ENCODE measurements around the gene ATRNL1. TPM values are rescaled to one million over a fixed set of nuclear protein-coding genes. Genes with fewer than 3 reads are reported as not detected.

Gene ATRNL1
- total RNA-seq, 4 donors from 2014 or later: 0.34 to 1.1 (median 0.55) TPM

- WGBS, 2 donors: 44 to 55% methylated on average over 6 of the region's 6 CpGs
- peak in 1 of 2 donors; percentile 48 for DNase-seq (ENCODE audit: low spot score in 2 of 2)
- TF ChIP-seq POLR2A (IDR thresholded peaks at IDR 0.05): no peak
- TF ChIP-seq, protein P1, sequence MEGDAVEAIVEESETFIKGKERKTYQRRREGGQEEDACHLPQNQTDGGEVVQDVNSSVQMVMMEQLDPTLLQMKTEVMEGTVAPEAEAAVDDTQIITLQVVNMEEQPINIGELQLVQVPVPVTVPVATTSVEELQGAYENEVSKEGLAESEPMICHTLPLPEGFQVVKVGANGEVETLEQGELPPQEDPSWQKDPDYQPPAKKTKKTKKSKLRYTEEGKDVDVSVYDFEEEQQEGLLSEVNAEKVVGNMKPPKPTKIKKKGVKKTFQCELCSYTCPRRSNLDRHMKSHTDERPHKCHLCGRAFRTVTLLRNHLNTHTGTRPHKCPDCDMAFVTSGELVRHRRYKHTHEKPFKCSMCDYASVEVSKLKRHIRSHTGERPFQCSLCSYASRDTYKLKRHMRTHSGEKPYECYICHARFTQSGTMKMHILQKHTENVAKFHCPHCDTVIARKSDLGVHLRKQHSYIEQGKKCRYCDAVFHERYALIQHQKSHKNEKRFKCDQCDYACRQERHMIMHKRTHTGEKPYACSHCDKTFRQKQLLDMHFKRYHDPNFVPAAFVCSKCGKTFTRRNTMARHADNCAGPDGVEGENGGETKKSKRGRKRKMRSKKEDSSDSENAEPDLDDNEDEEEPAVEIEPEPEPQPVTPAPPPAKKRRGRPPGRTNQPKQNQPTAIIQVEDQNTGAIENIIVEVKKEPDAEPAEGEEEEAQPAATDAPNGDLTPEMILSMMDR (IDR thresholded peaks at IDR 0.05): no peak
- no peak overlapping the region for H3K4me3 ChIP-seq (ENCODE audit: low read depth, poor library complexity, severe bottlenecking)
- intact Hi-C loops (cut with DNase I; ENCODE audit: low total_unique reads): no loop called here
Observed at GRCh38 chr10:115856580-115856979, 763.4 kb downstream of the ATRNL1 start.

GRCh38 chr10:115857856-115858255, 764.7 kb downstream of the ATRNL1 start:
- no peak overlapping the region for H3K4me3 ChIP-seq (ENCODE audit: low read depth, poor library complexity, severe bottlenecking)
- DNase-seq (ENCODE audit: low spot score in 2 of 2): no peak
- intact Hi-C loops (cut with DNase I; ENCODE audit: low total_unique reads): no loop called here
- WGBS, 2 donors: 61 to 67% methylated on average over 3 of the region's 3 CpGs
- no peak for TF ChIP-seq POLR2A (IDR thresholded peaks at IDR 0.05)
- TF ChIP-seq, protein P1 (IDR thresholded peaks at IDR 0.05): no peak

DNA sequence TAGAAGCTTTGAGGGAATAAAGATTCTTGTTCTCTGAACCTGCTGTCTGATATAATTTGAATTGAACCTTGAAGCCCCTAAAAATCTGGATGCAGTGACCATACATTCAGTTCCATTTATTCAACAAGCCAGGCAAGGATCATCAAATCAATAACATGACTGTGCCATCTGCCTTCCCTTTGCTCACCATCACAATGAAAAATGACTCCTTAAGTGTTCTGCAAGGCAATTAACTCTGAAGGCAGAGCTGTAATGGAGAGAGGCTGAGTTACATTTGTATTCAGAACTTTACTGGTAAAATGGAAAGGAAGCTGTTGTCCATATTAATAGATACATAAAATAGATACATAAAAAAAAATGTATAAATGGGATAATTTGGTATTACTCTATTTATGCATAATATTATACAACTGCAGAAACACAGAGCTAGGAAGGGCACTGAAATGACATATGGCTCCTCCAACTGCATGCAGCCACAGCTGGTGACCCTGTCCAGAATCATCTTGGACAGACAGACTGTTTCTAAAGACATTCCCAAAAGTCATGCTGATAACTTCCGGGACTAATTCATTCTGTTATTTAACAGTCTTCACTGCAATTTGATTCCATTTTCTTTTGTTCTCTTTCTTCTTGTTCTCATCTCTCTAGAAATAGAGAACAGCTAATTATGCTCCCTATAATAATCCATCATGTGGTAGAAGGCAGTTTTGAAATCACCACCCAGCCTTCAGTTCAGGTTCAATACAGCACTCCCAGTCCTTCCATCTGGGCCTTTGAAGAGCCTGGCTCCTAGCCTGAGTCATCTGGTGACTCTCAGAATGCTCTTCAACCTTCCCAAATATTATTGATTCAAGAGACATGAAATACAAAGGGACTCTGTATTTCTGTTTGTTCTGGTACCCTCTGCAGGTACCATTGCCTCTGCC, 767.3 kb downstream of the ATRNL1 start:
- intact Hi-C loops (cut with DNase I; ENCODE audit: low total_unique reads): no loop called here
- no peak for DNase-seq (ENCODE audit: low spot score in 2 of 2)
- H3K4me3 ChIP-seq (ENCODE audit: low read depth, poor library complexity, severe bottlenecking): no peak overlapping the region
- TF ChIP-seq, protein P1 (IDR thresholded peaks at IDR 0.05): no peak
- no peak for TF ChIP-seq POLR2A (IDR thresholded peaks at IDR 0.05)
- WGBS, 2 donors: 78 to 85% methylated on average over 1 of the region's 1 CpG

DNA sequence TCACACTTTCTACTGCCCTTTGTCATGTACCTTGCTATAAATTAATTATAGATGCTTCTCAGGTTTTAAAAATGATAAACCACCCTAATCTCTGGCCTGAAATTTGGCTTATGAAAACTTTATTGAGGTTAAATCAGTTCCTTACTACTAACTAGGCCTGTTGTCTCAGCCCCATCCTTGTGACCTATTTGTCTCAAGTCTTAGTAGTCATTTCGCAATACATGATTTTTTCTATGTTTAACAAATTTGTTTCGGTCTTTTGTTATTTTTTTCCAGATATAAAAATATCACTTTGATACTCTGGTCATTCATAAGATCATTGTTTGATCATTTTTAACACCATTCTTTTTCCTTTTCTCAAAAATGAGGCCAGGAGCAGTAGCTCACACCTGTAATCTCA, 768.3 kb downstream of the ATRNL1 start:
- no peak for DNase-seq (ENCODE audit: low spot score in 2 of 2)
- intact Hi-C loops (cut with DNase I; ENCODE audit: low total_unique reads): no loop called here
- no peak overlapping the region for H3K4me3 ChIP-seq (ENCODE audit: low read depth, poor library complexity, severe bottlenecking)
- WGBS, 2 donors: 74 to 90% methylated on average over 2 of the region's 2 CpGs
- TF ChIP-seq, protein P1 (IDR thresholded peaks at IDR 0.05): no peak
- TF ChIP-seq POLR2A (IDR thresholded peaks at IDR 0.05): no peak

DNA sequence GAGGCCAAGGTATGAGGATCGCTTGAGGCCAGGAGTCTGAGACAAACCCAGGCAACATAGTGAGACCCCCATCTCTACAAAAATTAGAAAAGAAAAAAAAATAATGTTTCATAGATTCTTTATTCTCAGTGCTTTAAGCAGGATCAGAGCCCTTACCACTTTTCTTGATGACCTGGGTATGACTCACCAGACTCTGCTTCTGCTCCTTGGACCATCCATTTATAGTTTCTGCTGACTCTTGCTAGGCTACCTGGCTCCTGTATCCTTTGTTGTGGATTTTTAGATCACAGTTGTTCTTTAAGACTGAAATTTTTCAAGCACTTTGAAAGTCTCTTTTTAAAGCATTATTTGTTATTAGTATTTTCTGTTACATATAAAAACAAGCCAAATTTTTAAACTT, 768.7 kb downstream of the ATRNL1 start:
- intact Hi-C loops (cut with DNase I; ENCODE audit: low total_unique reads): no loop called here
- no peak overlapping the region for H3K4me3 ChIP-seq (ENCODE audit: low read depth, poor library complexity, severe bottlenecking)
- no peak for TF ChIP-seq POLR2A (IDR thresholded peaks at IDR 0.05)
- TF ChIP-seq, protein P1 (IDR thresholded peaks at IDR 0.05): no peak
- 94 to 100% methylated on average over 1 of the region's 1 CpG for WGBS, 2 donors
- no peak for DNase-seq (ENCODE audit: low spot score in 2 of 2)
